GM19328 (cell line): Measurements from ENCODE around the gene RPL10.

Experiments
- ATAC-seq: cut with Tn5 transposase; IDR thresholded peaks from one replicate; pipeline ENCODE4 v1.9.1; 2021; ENCODE audit warnings: mild to moderate bottlenecking, moderate library complexity; ENCODE audit not compliant: unreplicated experiment

Gene RPL10

DNA sequence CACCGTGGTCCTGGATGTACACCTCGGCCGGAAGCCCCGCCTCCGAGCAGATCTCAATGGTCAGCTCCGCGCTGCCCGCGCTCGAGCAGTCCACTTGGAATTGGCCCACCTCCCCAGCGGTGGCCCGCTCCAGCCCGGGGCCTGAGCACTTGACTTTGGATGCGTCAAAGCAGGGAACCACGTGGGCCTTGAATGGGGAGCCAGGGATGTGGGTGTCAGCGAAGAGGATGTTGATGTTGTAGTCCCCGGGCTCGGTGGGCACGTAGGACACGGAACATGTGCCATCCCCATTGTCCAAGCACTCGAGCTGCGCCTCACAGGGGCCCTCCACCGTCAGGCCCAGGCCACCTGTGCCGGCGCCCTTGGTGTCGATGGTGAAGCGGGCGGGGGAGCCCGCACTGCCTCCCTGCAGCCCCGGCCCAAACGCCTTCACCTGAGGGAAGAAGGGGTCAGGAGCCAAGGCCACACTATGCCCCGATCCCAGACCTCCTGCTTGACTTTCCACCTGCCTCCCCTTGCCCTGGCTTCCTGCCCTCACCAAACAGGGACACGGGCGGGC lies 37.9 kb upstream of the RPL10 start:
- ATAC-seq, result no peak

DNA sequence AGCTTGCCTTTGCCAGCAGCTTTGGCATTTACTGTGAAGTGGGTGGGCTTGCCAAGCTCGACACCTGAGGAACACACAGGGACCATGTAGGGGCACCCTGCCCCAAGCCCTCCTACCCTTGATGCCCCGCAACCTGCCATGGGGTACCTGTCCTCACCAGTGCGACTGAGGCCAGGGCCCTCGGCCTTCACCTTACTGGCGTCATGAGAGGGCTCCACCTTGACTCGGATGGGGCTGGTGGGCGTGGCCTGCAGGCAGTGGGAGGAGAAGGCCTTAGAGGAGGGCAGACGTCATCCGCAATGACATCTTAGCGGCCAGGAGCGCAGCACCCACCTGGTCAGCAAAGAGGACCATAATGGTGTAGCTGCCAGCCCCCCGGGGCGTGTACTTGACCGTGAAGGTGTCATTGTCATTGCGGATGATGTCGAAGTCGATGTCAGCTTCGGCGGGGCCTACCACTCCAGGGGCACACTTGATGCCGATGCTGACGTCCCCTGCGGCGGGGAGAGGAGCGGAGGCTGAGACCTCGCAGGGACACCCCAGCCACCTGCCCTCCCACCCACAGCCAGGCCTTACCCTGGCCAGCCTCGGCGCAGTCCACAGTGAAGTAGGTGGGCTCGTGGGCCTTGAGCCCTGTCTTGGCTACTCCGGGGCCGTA lies 36.0 kb upstream of the RPL10 start:
- ATAC-seq, result no peak

DNA sequence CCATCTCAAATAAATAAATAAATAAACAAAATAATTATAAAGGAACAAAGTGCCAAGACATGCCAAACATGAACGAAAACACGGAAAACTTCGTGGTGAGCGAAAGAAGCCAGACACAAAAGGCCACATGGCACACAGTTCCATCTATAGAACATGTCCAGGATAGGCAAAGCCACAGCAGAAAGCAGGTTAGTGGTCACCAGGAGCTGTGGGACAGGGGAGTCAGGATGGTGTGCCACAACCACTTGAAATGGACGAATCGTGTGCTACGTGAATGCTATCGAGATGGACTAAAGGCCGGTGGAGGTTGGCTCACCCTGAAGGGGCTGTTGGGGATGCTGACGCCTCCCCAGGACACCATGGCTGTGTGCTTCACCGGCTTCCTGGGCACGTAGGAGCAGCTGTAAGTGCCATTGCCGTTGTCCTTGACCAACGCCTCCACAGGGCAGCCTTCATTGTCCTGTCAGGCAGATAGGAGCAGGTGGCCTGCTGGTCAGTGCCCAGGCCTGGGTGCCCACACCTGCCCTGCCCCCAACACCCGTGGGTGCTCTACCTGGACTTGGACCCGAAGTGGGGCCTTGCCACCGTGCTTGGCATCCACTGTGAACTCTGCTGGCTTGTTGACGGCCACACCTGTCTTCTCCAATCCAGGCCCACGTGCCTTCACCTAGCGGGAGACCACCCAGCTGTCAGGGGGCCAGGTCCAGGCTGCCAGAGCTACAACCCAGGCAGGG lies 34.3 kb upstream of the RPL10 start:
- no peak for ATAC-seq

DNA sequence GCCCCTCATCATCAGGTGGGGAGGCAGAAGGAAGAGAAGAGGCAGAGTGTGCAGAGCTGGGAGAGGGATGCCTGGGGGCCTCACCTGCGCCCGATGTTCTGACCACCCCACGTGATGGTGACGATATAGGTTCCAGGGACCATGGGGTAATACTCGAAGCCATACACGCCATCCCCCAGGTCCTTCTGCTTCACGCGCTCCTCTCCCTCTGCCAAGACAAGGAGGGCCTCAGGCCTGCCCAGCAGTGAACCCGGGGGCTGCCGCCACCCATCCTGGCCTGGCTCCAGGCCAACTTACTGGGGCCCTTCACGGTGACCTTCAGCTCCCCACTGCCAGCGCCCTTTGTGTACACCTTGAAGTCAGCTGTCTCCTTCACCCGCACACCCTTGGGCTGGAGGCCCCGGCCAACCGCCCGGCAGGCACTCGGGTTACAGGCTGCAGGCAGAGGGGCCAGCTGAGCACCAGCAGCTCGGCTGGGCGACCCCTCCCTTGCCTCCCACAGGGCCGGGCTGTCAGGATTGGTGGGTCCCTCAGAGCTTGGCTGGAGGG lies 33.1 kb upstream of the RPL10 start:
- no peak for ATAC-seq

DNA sequence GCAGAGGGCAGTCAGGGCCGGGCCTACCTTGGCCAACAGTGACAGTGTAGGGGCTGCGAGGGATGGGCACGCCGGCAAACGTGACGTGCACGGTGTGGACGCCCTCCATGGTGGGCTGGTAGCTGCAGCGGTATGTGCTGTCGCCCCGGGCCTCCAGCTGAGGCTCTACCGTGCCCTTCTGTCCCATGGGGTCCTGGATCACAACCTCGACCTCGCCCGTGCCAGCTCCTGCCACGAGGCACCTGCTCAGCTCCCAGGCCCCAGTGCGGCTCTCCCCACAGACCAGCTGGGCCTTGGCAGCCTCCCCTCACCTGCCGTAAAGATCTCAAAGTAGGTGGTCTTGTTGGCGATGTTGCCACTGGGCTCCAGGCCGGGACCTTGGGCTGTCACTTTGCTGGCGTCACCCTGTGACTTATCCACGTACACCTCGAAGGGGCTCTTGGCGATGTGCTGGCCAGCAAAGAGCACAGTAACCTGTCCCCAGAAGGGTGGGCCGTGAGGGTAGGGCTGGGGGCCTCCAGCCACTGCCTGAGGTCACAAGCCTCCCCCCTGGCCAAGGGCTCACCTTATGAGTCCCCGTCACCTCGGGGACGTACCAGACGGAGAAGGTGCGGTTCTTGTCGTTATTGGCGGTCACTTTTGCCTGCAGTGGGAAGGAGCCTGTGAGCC lies 32.0 kb upstream of the RPL10 start:
- ATAC-seq, result no peak

DNA sequence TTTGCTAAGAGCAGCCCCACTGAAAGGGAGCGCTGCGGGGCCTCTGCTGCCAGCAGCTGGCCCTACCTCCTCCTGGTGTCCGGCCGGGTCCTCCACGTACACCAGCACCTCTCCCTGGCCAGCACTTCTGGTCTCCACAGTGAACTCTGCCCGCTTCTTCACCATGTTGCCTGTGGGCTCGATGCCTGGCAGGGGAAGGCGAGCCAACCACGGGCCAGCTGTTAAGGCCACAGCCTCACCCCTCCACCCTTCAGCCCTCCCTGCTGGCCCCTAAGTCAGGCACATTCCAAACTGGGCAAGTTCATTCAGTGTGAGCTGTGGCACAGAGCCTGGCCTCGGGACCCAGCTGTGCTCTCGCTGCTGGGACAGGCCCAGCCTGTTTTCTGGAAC lies 31.5 kb upstream of the RPL10 start:
- no peak for ATAC-seq

DNA sequence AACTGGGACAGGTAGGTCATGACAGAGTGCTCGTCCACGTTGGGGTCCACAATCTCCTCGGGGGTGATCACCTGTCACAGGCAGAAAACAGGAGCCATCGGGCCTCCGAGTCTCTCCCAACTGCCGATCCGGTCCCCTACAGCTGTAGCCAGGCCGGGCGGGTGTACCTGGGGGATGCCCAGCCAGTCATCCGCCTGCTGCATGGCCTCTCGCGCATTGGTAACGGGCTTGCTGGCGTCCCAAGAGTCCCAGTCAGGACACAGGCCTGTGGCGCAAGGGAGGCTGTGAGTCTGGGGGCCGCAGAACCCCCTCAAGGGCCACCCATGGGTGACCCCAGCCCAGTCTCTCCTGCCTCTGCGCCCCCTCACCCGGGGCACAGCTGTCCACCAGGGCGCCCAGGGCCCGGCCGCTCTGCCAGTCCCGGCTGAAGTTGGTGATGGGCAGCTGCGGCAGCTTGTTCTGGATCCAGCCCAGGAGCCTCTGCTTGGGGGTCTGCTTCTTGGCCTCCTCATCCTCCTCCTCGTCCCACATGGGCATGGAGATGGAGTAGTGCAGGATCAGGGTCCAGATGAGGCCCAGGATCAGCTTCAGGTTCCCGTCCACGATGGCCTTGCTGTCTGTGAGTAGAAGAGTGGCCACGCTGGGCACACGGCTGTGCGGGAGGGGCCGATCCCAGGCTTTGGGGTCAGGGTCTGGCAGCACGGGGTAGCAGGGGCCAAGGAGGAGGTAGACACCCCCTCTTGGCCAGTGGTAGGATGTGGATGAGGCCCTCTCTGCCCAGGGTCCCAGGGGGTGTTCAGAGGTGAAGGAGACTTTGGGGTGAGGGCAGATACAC lies 30.5 kb upstream of the RPL10 start:
- ATAC-seq, result no peak

DNA sequence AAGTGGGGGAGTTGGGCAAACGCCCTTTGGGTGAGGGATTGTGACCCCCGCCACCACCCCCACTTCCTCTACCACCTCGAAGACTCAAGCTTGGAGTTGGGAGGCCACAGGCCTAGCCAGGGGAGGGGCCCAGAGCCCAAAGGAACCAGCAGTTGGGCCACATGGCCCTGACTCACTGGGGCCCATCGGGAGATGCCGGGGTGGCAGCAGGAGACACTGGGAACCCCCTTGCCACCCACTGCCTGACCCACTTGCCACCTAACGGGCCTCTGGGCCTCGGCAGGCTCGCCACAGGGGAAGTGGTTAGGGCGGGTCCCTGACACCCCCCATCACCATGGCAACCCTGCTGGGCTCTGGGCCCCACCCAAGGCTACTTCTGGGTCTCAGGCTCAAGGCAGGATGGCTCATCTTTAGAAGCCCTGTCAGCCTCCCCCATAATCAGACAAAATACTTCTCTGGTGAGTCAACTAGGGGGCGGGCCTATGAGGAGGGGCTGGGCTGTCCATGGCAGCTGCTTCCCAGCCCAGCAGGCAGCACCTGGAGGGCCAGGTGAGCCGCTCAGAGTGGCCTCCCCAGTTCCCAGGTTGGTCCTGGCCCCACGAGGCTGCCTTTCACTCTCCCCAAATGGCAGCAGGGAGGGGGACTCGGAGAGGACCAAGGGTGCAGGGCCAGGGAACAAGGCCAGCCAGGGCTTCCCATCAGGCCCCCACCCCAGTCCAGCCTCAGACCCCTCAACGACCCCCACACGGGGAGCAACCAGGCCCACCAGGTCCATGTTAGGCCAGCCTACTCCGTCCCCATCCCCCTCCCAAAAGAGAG lies 29.3 kb upstream of the RPL10 start:
- ATAC-seq, result no peak

DNA sequence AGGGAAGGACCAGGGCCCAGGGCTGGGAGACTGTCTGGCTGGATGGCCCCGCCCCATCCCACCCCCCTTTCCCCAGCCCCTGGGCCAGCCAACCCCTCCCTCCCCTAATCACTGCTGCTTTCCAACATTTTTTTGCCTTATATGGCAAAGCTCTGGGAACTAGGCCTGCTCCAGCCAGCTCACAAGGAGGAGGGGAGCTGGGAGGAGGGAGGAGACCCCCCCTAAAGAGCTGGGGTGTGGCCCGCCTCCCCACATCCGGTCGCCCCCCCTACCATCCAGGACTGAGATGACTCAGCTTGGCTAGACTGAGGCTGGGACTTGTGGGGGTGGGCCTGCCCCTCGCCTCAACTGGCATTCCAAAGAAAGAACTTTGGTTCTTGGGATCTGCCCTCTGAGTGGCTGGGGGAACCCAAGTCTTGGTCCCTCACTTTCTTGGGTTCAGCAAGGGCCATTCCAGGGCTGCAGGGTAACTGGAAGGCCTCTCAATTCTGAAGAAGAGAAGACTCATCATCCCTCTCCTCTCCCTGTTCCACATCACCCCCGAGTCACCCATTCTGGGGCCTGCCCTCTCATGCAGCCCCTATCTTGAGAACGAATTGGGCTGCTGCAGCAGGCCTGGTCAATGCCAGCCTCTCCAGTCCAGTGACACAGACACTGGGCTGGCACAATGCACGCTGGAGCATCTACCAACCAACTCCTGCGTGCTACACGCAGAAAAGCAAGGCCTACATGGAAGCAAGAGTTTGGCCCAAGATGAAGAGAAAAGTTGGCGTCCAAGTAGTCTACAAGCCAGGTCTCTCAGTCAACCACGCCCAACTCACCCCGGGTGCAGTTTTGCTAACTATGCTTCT lies 28.5 kb upstream of the RPL10 start:
- no peak for ATAC-seq

DNA sequence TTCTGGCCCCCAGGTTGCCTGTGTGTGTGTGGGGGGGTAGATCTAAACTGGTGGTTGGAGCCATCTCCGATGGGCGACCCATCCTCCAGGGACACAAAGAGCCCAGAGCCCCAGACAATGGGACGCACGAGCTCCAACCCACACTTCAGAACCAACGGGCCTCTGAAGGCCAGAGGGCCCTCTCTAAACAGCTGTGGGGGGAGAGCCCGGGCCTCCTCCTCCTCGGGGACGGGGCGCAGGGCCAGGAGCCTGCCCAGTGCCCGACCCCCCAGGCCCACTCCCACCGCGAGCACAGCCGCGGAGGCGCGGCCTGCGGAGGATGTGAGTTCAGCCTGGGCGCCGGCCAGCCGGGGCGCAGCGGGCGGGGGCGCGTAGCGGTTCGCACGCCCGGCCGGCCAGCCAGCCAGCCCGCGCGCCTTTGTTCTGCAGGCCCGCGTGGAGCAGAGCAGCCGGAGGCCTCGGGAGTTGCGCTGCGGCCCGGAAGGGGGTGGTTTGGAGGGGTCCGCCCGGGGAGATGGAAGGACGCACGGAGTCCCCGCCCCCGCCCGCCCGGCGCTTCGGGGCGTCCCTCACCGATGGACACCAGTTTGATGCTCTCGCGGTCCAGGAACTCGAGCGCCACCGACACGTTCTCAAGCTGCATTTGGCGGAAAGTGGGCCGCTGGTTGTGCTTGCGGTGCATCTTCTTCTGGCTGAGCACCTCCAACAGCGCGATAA lies 27.7 kb upstream of the RPL10 start:
- no peak for ATAC-seq

DNA sequence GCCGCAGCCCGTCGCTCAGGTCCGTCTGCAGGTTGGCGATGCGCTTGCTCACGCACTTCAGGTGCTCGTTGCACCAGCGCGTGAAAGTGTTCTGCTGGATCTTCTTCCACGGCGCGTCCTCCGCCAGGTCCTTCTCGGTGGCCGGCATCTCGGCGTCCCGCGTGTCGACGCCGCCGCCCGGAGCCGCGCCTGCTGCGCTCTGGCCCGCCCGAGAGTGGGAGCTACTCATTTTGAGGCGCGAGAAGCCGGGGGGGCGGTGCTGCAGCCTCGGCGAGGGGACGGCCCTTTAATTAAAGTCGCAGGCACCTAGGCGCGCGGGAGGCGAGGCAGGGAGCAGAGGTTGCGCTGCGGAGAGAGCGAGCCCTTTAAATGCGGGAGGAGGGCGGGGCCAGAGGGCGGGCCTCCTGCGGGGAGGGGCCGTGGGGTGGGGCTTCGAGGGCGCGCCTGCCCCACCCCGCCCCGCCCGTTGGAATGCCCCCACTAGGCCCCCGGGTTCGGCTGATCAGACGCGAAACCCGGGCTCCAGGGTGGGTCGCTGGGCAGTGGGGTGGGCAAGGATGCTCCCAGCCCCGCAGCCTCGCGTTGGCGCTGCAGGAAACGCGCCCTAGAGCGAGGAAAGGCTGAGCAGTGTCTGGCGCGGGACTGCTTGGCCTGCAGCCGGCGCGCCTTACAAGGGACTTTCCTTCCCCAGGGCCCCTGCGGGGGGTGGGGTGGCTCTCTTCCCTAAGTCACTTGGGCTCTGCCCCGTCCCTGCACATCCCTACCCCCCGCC lies 27.0 kb upstream of the RPL10 start:
- peak; percentile 53 for ATAC-seq

DNA sequence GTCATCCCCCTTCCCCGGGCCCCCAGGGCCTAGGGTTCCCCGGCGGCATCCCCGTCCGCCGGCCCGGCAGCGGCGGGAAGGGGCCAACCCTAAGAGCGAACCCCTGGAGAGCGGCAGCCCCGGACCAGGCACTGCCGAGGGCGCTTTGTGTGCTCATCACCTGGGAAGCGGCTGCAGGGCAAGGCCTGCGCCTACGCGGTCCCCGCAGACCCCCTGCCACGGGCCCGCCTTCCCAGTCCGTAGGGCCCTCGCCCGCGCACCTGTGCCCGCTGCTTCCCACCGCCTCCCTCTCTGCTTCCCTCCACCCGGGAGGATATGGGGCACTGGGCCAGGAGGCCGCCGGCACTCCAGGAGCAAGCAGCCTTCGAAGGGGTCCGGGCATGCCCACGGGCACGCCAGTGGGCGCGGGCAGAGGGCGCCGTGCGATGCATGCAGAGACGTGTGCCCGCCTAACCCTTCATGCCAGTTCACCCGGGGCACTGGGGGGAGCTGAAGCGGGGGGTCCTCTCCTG lies 26.3 kb upstream of the RPL10 start:
- peak; percentile 4 for ATAC-seq

DNA sequence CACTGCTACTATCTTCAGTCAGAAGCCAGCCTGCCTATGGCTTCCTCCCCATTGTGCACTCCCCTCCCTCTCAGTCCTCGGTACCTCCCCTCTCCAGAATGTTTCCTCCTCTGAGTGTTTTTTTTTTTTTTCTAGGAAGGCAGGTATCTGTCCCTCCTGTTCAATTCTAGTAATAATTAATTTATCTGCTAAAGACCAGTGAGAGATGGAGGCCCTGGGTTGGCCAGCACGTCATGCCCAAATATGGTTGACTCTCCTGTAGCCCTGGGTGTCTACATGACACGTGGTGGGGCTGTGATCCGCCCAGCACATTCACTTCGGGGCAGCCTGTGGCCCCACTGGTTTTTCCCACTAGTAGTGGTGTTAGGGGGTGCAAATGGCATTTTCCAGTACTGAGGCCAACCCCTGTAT lies 25.6 kb upstream of the RPL10 start:
- no peak for ATAC-seq

DNA sequence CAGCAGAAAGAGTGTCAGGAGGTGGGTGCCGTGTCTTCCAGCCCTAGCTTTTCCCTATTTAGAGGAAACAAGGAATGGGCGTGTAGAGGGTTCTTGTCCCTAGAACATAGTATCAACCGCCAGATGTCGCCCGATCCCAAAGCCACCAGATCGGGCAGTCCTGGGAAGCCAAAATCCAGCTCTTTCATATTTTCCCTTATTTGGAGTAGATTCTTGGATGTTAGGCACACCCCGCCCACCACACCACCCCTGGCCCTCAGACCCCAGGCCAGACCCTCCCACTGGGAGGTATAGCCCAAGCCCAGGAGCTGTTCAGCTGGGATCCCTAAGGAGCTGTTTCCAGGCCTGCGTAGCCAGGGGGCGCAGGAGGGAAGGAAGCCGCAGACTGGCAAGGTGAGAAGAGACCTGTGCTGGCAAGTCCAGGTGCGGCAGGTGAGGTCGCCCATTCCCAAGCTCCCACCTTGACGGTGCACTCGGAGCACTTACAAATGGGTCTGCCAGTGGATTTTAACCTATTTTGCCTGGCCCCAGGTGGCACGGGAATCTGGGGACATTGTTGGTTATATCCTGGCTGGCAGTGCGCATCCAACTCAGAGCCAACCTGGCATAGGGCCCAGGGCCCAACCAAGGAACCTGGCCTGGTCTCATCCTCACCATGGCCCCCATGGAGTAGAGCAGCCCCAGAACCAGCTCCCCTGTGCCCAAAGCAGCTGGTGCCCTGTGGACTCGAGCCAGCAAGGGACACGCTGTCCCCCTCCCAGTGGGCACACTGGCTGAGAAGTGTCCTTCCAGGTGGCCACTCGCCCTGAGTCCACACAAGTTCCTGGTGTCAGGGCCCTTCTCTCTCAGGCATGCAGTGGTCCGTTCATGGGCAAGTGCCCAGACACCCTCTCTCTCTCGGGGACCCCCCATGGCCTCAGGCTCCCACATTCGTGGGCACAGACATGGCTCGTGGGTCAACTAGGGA lies 24.6 kb upstream of the RPL10 start:
- no peak for ATAC-seq

DNA sequence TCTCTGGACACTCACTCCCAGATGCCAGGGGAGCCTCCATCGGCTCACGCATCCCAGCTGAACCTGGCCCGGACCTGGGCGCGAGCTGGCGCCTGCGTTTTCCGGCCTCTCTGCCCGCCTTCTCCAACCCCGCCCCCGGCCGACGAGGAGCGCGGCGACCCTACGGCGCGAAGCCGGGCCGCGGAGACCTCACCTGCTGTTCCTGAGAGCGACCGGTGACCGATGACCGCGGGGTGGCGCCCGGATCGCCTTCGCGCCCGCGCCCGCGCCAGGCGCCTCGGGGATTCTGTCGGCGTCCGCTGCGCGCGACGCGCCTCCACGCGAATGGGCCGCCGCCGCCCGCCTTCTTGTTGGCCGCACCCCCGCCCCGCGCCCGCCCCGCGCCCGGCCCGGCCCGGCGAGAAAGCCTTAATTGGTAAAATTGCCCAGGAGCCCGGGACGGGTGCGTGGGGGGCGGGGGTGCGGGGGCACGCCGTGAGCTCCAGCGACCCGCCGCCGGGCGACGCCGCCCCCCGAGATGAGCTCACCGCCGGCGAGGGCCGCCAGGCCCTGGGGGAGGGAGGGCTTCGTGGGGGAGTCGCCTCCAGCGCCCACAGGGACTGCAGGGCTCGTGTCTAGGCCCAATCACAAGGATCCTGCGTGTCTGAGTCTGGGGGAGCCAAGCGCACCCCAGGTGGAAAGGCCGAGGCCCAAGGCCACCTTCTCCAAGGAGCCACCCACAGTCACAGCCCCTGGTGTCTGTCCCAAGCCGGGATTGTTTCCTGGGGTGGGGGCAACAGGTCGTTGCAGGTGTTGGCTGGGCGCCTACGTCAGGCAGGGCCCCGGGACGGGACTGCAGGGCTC lies 23.6 kb upstream of the RPL10 start, which contains the start of gene FLNA:
Gene FLNA, minus strand, starts transcription at position 322 of the 843 bp plus-strand sequence. CDS start 3,389 bp downstream, outside the sequence.
- ATAC-seq, result no peak
